ENCODE measurements around the gene ADAMTSL1. TPM values are rescaled to one million over a fixed set of nuclear protein-coding genes. Genes with fewer than 3 reads are reported as not detected.

Gene ADAMTSL1
- total and polyA plus RNA-seq, 2 experiments from 2014 or later: 2.3 to 5.0 TPM

DNA sequence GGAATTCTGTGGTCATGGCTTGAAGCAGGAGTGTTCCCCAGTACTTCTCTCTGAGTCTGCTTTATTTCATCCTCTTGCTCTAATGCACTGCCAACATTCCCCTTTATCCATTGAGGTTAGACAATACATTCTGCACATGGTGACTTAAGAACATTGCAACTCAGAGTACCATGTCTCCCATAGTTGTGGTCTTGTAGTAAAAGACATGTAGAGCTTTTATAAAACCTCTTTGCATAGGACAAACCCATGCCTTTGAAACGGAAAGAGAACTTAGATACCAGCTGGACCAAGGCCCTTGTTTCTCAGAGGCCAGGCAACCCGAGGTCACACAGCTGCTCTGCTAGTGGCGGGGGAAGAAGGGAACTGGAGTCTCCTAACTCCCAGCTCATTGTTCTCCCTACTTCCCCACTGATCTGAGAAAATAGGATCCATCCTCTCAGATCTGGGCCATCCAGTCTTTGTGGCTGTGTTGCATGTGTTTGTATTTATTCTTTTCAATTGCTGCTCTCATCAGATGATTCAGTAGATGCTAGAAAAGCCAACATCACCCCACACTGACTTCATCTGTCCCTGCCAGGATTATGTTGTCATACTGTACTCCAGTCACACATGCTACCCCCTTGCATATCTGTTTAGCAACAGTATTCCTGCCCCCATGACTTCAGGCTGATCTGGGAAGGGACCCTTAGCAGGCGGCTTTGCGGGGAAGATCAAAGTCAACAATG, 322.2 kb downstream of the ADAMTSL1 start (continued):
- TF ChIP-seq EZH2phosphoT487 (IDR thresholded peaks at IDR 0.05; ENCODE audit: unreplicated experiment) (no peak), EZH2 (IDR thresholded peaks at IDR 0.05; ENCODE audit: low read depth, unreplicated experiment) (no peak), ETS1 (IDR thresholded peaks at IDR 0.05) (no peak), POLR2AphosphoS5 (IDR thresholded peaks at IDR 0.05; ENCODE audit: low read depth) (no peak), STAT1 (IDR thresholded peaks at IDR 0.05; ENCODE audit: unreplicated experiment) (no peak), ZNF114 (CRISPR knock-in tag; IDR thresholded peaks at IDR 0.05) (no peak), CTCF (conservative IDR thresholded peaks at IDR 0.05; ENCODE audit: low read depth in 2 of 2) (no peak), REST (IDR thresholded peaks at IDR 0.05; ENCODE audit: unreplicated experiment) (no peak), ZNF331 (CRISPR knock-in tag; IDR thresholded peaks at IDR 0.05; ENCODE audit: low read depth) (no peak), JUNB (IDR thresholded peaks at IDR 0.05; ENCODE audit: unreplicated experiment) (no peak), NANOG (IDR thresholded peaks at IDR 0.05; ENCODE audit: borderline replicate concordance) (no peak)

GRCh38 chr9:18796696-18797270, 322.8 kb downstream of the ADAMTSL1 start:
- H3K79me2 ChIP-seq (replicated peaks; ENCODE audit: insufficient read depth): no peaks in the 10 kb centered on the region
- H3K36me3 Mint-ChIP-seq (ENCODE audit: low read depth): no peaks in the 10 kb centered on the region
- no peaks in the 10 kb centered on the region for H3K9me2 ChIP-seq (ENCODE audit: insufficient read depth)
- no peak overlapping the region for H3K27ac Mint-ChIP-seq
- H3K27me3 Mint-ChIP-seq (ENCODE audit: insufficient read depth, low read depth, poor library complexity): no peaks in the 10 kb centered on the region
- no peaks in the 10 kb centered on the region for H3K27me3 ChIP-seq (ENCODE audit: insufficient read depth)
- no peaks in the 10 kb centered on the region for H3K36me3 ChIP-seq (ENCODE audit: insufficient read depth)
- no peaks in the 10 kb centered on the region for H3K9me3 Mint-ChIP-seq
- no peak overlapping the region for H3K4me2 ChIP-seq
- peaks cover 7% of the 10 kb centered on the region for H3K4me1 Mint-ChIP-seq
- H4K20me1 ChIP-seq (replicated peaks; ENCODE audit: insufficient read depth): no peaks in the 10 kb centered on the region
- DNase-seq (ENCODE audit: low spot score) (no peak), ATAC-seq (no peak)
- H3F3A ChIP-seq (replicated peaks; ENCODE audit: low read depth): no peaks in the 10 kb centered on the region
- H3K4me3 ChIP-seq: no peak overlapping the region
- H3K4me3 Mint-ChIP-seq: no peak overlapping the region
- H2AFZ ChIP-seq: no peak overlapping the region
- no peak overlapping the region for H3K27ac ChIP-seq (ENCODE audit: low read depth)
- no peaks in the 10 kb centered on the region for H3K4me1 ChIP-seq (ENCODE audit: insufficient read depth)
- no peak for TF ChIP-seq STAT1 (IDR thresholded peaks at IDR 0.05; ENCODE audit: unreplicated experiment)
- no peak for TF ChIP-seq JUNB (IDR thresholded peaks at IDR 0.05; ENCODE audit: unreplicated experiment)
- no peak for TF ChIP-seq NANOG (IDR thresholded peaks at IDR 0.05; ENCODE audit: borderline replicate concordance)
- no peak for TF ChIP-seq EZH2 (IDR thresholded peaks at IDR 0.05; ENCODE audit: low read depth, unreplicated experiment)
- no peak for TF ChIP-seq REST (IDR thresholded peaks at IDR 0.05; ENCODE audit: unreplicated experiment)
- no peak for TF ChIP-seq CREB1 (CRISPR knock-in tag; IDR thresholded peaks at IDR 0.05; ENCODE audit: low read depth)
- TF ChIP-seq EZH2phosphoT487 (IDR thresholded peaks at IDR 0.05; ENCODE audit: unreplicated experiment): no peak
